GM19372 (cell line): ENCODE data around the gene KRTAP1-5.
"Not testable (repeated sequence)": the region's sequence is repeated elsewhere in the genome, so short reads cannot be mapped to it uniquely, and the experiment has no call there.

Experiments used
- ATAC-seq: cut with Tn5 transposase; IDR thresholded peaks from one replicate; pipeline ENCODE4 v1.9.1; 2021; ENCODE audit warnings: mild to moderate bottlenecking, low read depth, moderate library complexity; ENCODE audit not compliant: unreplicated experiment

The KRTAP1-5 gene

DNA sequence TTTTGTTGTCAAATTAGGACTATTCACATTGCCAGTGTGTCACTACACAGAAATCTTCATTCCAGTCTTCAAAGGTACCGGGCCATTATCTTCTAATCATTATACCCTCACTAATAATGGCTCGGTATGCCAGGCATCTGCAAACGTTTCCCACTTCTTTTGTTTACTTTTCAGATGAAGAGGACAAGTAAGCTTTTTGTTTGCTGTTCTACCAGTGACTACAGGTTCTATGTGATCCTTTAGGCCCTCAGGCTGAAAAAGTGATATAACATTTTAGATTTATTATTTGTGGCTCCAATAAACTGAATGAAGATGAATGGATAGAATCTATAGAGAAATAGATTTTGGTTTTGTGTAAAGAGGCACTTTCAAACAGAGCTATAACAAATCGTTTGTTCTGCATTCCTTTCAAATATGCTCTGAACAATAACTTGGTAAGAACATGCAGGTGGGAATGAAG lies 17.7 kb downstream of the KRTAP1-5 start:
- no peak for ATAC-seq

DNA sequence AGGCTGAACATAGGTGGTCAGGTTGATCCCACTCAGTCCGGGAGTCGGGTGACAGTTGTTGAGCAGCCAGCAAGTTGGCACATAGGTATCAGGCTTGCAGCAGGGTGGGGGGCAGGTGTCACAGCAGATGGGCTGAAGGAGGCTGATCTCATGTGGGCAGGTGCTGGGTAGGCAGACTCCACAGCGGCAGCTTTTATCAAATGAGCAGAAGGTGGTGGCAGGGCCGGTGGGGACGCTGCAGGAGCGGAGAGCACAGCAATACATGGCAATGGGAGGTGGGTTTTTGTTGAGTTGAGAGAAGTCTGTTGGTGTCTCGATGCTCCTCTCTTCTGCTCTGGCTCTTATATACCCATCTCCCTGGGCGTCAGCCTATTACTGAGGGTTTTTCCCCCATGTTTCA lies 18.2 kb downstream of the KRTAP1-5 start, which contains the start of gene KRTAP3-1:
Gene KRTAP3-1 (minus strand): TSS at position 318 of the 400 bp plus-strand sequence. CDS start 54 bp downstream, at position 264.
- ATAC-seq: no peak

DNA sequence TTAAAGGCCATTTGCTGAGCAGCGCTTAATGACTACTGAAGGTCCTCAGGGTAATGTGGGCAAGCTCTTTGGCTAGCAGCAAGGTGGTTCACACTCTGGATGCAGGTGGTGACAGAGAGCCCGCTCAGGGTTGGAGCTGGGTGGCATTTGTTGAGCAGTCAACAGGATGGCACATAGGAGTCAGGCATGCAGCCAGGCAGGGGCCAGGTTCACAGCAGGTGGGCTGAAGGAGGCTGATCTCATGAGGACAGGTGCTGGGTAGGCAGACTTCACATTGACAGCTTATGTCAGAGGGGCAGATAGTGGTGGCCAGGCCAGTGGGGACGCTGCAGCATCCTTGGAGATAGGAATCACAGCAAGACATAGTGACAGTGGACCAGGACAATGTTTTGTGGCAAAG lies 22.6 kb downstream of the KRTAP1-5 start:
- ATAC-seq: no peak

DNA sequence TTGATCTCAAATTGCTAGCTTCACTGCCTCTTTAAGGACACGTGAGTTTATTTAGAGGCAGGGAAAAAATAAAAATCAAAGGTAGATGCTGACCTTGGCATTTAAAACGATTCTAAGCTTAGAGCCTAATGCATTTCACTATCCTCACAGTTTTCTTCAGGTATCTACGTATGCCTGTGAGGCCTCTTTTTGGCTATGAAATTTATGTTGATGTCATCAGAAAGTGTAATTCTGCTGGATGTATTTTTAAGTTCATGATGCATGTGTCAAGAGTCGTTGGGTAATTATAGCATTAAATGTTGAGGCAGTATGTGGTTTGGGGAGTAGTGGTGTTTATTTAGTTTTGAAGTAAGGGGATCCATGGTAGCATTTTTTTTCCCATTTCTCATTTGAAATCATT lies 23.1 kb downstream of the KRTAP1-5 start:
- ATAC-seq: no peak

- ATAC-seq: no peak
These were observed 24.2 kb downstream of the KRTAP1-5 start for GRCh38 chr17:41002814-41003213.

GRCh38 chr17:41001795-41002194 lies 25.2 kb downstream of the KRTAP1-5 start:
- no peak for ATAC-seq

- not testable (repeated sequence) for ATAC-seq
These were observed 27.4 kb downstream of the KRTAP1-5 start, which contains the start of gene KRTAP3-2 for GRCh38 chr17:40999563-40999962. TSS of gene KRTAP3-2 (minus strand) at chr17:40999906. CDS start at chr17:40999853, 53 bp downstream.

GRCh38 chr17:40997361-40997760 lies 29.6 kb downstream of the KRTAP1-5 start:
- ATAC-seq: no peak

- ATAC-seq: no peak
These were observed 30.2 kb downstream of the KRTAP1-5 start for GRCh38 chr17:40996829-40997228.

- no peak for ATAC-seq
These were observed 31.9 kb downstream of the KRTAP1-5 start for GRCh38 chr17:40995116-40995515.

GRCh38 chr17:40993839-40994238 lies 33.2 kb downstream of the KRTAP1-5 start, which contains the start of gene KRTAP3-3:
TSS of gene KRTAP3-3 (minus strand) at chr17:40994164. CDS start at chr17:40994097, 67 bp downstream.
- ATAC-seq: no peak

DNA sequence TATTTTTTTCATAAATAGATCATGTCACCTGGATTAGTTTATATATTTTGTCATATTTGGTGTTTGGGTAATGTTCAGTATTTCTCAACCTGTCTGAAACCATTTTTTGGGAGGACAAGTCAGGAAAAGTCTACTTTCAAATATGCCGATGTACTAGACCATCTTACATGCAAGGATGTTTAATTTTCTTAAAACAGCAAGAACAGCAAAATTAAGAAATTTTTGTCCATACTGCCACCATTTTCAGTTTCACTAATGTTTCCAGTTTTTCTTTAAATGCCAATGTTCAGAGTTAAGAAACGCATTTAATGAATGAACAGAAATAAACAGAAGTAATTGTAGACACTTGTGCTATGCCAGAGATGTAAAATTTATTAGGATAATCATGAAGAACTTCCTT lies 33.9 kb downstream of the KRTAP1-5 start:
- no peak for ATAC-seq

GRCh38 chr17:40992666-40993065 lies 34.3 kb downstream of the KRTAP1-5 start:
- no peak for ATAC-seq

DNA sequence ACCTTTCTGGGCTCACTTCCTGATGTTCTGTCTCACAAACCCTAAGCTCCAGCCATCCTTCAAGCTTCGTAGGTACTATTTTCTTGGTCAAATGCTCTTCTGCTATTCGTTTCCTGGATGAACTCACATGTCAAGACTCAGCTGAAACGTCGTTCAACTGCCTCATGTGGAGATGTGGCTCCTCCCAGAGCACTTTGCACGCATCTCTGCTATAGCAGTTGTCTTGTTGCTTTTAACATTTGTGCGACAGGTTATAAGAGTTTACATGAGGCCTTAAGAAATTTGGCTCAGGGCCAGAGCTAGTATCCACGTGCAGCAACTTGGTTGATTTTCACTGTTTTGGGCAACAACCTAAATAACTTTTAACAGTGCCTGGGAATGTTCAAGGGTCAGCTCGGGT lies 40.1 kb downstream of the KRTAP1-5 start:
- no peak for ATAC-seq

GRCh38 chr17:40984226-40984625 lies 42.8 kb downstream of the KRTAP1-5 start, which contains the start of gene KRT40:
TSS of gene KRT40 (minus strand) at chr17:40984326. CDS start at chr17:40984273, 53 bp downstream.
- ATAC-seq: no peak

GRCh38 chr17:40981115-40981514 lies 45.9 kb downstream of the KRTAP1-5 start:
- ATAC-seq: no peak

GRCh38 chr17:40980596-40980995 lies 46.4 kb downstream of the KRTAP1-5 start:
- no peak for ATAC-seq

DNA sequence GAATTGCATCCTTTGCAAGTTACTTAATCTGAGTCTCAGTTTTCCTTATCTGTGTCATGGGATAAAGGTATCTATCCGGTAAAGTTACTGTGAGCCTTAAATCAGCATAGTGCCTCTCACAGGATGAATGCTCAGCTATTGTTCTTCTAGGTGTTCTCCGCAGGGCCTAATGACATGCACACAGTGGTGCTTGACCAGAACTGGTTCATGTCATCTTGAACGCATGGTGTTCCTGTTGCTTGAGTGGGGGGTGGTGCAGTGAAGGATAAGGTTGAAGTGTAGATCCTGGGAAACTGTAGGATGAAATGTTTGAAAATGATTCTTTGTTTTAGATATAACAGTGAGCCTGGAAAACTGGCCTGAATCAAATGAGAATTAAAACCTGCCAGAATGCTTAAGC lies 46.9 kb downstream of the KRTAP1-5 start:
- no peak for ATAC-seq

DNA sequence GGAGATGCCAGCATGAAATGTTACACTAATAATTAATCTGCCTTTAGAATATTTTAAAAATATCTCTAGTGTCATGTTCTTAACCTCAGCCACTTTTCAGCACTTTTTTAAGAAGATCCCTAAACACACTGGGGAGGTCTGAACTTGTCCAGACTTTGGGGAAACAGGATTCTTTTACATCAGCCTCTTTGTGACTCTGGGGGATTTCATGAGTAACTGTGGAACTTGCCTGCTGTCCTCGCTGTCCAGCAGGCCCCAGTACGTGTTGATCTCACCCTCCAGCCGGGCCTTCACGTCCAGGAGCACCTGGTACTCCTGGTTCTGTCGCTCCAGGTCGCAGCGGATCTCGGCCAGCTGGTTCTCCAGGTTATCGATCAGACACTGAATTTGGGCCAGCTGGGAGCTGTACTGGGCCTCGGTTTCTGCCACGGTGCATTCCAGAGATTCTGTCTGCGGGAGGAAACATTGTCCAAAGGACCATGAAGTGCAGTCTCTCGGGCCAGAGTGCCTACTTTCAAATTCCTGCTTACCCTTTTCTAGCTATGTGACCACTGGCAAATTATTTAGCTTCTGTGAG lies 48.3 kb downstream of the KRTAP1-5 start:
- ATAC-seq: no peak
